ENCODE data around the gene CIAO2A.
"Not testable (repeated sequence)": the region's sequence is repeated elsewhere in the genome, so short reads cannot be mapped to it uniquely, and the experiment has no call there.

The CIAO2A gene, protein sequence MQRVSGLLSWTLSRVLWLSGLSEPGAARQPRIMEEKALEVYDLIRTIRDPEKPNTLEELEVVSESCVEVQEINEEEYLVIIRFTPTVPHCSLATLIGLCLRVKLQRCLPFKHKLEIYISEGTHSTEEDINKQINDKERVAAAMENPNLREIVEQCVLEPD

GRCh38 chr15:64093627-64094417 is at the start of gene CIAO2A:
TSS of gene CIAO2A (minus strand) at chr15:64093838. CDS start at chr15:64093768, 70 bp downstream.
- DNase-seq = peak; percentile 62 to 97 (median 92)

DNA sequence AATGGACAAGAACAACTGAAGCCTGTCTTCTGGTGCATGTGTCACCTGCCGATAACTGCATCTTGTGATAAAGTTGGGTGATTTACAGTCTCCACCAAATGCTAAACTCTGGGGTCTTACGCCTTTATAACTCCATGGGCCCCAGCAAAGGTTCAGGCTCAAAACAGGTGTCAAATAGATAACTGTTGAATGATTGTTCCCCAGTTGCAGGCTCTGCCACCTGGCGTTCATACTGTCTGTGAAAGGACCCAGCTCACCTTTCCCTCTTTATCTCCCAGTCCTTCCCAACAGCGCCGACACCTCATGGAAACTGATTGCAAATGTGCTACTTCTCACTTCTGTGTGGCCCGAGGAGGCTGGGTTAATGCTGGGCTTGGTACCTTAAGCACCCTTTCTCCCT is 49.6 kb upstream of the CIAO2A start:
- DNase-seq = no peak

DNA sequence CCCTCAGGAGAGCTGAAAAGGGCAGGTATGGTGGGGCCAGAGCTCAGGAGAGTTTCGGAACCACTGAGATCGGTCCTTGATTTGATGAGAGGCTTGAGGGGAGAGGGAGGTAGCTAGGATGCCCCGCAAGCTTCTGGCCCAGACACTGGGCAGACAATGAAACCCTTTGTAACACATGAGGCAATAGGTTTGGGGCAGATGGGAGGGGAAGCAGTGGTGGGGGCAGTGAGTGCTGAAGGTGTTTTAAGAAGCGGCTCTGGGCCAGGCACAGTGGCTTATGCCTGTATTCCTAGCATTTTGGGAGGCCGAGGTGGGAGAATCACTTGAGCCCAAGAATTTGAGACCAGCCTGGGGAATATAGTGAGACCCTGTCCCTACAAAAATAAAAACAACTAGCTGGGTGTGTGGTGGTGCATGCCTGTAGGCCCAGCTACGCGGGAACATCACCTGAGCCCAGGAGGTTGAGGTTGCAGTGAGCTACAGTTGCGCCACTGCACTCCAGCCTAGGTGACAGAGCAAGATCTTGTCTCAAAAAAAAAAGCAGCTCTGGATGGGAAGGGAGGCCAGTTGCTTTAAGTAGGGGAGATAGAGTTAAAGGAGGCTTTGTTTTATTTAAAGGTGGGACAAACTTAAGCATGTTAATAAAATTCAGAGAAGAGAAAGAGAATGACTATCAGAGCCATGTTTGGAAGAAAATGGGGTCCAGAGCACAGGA is 48.3 kb upstream of the CIAO2A start:
- DNase-seq = peak in 10 of 58 donors; percentile 20 to 63 (median 29)

DNA sequence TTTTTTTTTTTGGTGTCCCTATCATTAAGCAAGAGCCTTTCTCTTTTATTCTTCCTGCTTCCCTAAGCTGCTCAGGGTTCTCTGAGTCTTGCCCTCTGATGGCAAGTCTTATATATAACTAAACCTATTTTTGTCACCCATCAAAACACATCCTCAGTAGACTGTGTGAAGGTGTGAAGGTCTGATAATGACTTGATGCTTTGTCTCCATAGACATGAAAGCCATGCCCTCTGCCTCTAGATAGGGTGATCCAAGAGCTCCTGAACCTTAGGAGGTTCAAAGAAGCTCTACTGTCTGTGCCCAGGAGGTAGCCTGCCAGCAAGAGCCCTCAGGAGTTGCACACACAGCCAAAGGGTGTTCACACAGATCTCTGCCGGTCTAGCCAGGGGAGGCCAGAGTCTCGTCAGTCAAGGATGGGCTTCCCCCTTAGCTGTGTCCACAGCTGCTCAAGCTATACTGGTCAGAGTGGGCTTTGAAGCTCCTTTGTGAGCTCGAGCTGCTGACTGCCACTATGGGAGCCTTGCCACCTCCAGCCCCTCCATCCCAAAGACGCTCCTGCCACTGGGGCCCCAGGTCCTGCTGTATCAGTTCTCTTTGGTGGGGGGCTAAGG is 44.8 kb upstream of the CIAO2A start:
- DNase-seq = no peak

DNA sequence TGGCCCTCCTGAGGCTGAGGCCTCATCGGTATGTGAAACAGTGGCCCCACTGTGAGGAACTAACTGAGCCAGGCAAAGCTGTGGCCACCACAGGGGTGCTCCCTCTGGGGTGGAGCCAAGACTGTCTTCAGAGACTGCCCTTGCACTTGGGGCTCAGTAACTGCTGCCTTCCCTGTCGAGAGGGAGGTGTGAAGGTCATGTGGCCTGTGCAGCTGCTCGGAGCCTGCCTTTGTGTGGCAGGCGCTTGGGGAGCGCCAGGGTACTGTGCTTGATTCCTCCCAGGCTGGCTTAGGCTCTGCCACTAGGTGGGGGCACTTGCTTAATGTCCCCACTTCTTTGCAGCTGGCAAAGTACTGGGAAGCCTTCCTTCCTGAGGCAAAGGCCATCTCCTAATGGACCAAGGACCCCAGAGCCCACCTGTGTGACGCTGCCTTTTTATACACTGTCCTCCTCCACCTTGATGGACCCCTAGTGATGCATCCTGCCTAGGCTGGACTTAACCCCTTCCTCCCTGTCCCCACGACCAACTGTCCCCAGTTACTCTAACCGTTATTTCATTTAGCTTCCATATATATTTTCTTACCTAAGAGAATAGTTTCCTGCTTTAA is 43.7 kb upstream of the CIAO2A start:
- peak in 27 of 58 donors; percentile 19 to 78 (median 51) for DNase-seq

- no peak for DNase-seq
Measured at GRCh38 chr15:64136347-64136746, 42.7 kb upstream of the CIAO2A start.

DNA sequence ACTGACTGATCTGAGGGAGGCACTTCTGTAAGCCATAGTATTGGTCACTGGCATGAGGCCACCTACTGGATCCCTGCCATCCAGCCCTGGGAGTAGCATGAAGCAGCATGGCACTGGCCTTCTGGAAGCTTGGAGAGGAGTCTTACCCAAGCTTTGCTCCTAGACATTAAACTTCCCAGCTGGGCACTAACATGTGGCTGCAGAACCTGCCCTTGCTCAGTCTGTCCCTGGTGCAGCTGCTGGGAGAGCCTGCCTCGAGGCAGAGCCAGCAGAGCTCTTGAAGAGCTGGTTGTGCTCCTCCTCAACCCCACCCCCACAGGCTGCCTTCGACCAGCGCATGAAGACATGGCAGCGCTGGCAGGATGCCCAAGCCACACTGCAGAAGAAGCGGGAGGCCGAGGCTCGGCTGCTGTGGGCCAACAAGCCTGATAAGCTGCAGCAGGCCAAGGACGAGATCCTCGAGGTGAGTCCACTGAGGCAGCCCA is 40.7 kb upstream of the CIAO2A start:
- peak in 43 of 58 donors; percentile 33 to 88 (median 69) for DNase-seq

- DNase-seq = no peak
Measured at GRCh38 chr15:64133623-64134344, 40.1 kb upstream of the CIAO2A start.

DNA sequence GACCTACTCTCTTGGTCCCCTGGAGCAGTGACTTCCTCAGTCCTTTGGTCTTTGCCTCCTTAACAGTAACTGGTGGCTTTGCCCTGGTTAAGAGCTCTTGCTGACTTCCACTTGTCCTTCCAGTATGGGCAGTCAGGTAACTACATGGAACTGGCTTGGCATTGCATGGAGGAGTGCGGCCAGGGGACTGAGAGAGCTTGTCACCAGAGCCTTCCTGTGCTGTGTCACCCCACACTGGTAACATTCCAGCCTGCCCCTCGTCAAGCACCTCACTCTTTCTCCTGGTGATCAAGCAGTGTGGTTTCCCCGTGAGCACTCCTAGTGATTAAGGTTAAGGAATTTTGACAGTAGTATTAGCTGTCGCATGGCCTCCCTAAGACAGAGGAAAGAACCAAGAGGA is 38.6 kb upstream of the CIAO2A start:
- DNase-seq = no peak

- peak in 16 of 58 donors; percentile 14 to 52 (median 34) for DNase-seq
Measured at GRCh38 chr15:64131547-64131946, 37.9 kb upstream of the CIAO2A start.

DNA sequence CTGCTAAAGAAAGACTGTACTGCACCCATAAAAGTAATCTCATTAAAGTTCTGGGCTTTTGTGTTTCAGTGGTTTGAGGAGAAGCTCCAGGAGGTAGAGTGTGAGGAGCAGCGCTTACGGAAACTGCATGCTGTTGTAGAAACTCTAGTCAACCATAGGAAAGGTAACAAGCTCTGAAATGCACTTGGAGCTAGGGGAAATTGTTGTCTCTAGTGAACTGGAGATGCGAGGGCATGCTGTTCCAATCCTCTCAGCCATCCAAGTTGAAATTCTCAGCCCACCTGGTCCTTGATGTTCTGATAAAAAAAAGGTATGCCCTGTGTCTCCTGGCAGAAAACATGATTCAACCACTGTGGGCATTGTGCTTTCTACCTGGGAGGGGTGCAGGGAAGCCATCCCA is 36.5 kb upstream of the CIAO2A start:
- no peak for DNase-seq

- no peak for DNase-seq
Measured at GRCh38 chr15:64127521-64128270, 34.1 kb upstream of the CIAO2A start.

- DNase-seq = no peak
Measured at GRCh38 chr15:64125978-64126377, 32.3 kb upstream of the CIAO2A start.

DNA sequence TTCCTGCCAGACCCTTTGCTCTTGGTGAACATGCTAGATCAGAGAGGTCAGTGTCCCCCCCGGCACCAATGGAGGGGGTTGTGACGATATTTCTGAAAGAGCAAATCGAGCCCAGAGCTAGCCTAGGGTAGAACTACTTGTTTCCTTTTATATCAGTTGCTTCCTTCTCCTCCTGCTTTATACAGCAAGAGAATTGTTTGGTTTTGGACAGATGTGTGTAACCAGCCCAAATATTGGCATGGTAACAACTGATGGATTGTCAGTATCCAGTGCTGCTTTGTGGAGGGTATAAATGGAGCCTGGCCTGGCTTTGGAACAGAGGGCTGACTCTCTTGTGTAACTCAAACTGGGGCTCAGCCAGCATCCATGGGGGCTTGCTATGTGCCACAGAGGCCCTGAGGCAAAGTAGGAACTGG is 29.3 kb upstream of the CIAO2A start:
- DNase-seq = peak in 51 of 58 donors; percentile 25 to 94 (median 79)

- peak in 9 of 58 donors; percentile 23 to 76 (median 50) for DNase-seq
Measured at GRCh38 chr15:64122444-64122843, 28.8 kb upstream of the CIAO2A start.

DNA sequence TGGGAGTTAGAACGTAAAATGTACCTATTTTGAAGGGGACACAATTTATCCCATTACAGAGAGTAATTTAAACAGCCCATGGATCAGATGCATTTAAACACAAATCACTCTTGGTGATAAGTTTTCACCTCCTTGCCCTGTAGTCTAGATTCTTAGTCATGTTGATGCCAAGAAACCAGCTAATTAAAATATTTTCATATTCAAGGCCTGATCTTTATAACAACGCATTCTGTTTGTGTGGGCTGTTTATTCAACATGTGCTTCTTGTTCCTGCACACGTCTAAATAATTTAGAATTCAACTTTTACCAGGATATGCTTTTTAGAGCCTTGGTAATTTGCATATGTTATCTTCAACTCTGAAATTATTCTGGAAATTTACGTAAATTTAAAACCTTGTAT is 28.0 kb upstream of the CIAO2A start:
- DNase-seq = no peak

- not testable (repeated sequence) for DNase-seq
Measured at GRCh38 chr15:64120322-64120721, 26.7 kb upstream of the CIAO2A start.

GRCh38 chr15:64117759-64118487 is 24.3 kb upstream of the CIAO2A start:
- DNase-seq = no peak

DNA sequence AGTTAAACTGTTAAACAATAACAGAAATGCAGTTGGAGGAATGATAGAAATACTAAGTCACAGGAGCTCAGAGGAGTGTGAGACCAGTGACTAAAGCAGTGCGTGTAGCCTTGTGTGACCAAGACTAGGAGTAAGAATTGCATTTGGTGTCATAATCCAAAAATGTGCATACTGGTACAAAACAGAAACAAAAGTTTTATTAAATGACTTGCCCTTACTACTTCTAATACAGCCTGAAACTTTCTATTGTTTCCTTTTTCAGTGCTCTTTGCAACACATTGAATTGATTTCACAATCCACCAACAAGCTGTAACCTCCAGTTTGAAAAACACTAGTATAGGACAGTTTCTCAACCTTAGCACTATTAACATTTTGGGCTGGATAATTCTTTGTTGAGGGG is 19.3 kb upstream of the CIAO2A start:
- DNase-seq = no peak
